GM18951 (cell line): Measurements from ENCODE around the gene PLIN4.

Experiments
- POLR2A ChIP-seq: IDR thresholded peaks from 4 replicates; pipeline ENCODE4 v1.6.1; 2011; ENCODE audit warnings: mild to moderate bottlenecking; ENCODE audit not compliant: insufficient read length, insufficient read depth; ENCODE audit errors: extremely low read depth
- in situ Hi-C: fragments of 300-500 bp; cut with MboI; formaldehyde crosslinking; loops from one replicate; pipeline ENCODE4 v1.12.0; 2022; ENCODE audit warnings: low sequenced_read_pairs, mixed read lengths, inconsistent platforms; ENCODE audit not compliant: unreplicated experiment

PLIN4 gene

DNA sequence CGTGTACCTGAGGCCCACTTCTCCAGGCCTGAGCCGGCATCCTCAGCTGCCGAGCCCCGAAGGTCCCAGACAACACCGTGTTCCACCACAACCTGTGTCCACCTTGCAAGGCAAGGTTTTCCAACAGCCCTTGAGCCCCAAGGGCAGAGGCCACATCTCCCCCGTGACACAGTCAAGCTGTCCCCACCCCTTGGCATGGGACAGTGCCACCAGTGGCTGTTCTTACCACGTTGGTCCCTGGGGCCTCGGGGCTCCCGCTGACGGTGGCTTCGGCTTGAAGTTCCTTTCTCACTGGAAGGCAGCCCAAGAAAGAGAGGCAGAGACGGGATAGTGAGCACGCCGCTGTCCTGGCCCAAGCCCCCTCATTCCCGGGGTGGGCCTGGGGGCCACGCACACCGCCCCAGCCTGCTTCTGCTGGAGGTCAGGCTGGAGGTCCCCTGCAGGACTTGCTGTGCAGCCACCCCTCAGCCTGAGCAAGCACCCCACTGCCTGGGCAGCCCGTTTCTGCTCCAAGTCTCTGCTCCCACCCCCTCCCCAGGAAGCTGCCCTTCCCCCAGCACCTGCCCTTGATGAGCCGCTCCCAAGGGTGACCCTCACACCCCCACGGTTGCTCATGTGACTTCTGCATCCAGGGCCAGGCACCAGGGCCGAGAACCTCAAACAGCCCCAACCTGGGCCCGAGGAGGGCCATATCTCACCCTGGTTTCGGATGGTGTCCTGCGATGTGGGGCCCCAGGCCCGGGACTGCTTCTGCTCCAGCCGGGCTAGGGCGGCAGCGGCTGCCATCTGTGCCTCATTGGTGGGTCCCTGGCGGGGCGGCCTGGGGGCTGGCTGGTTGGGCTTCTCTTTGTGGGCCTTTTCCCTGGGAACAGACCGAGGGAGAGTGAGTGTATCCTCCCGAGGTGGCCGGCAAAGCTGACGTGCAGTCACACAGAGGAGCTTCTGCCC lies 64.8 kb downstream of the PLIN4 start:
- in situ Hi-C loops, result no loop called here
- TF ChIP-seq POLR2A, result no peak

DNA sequence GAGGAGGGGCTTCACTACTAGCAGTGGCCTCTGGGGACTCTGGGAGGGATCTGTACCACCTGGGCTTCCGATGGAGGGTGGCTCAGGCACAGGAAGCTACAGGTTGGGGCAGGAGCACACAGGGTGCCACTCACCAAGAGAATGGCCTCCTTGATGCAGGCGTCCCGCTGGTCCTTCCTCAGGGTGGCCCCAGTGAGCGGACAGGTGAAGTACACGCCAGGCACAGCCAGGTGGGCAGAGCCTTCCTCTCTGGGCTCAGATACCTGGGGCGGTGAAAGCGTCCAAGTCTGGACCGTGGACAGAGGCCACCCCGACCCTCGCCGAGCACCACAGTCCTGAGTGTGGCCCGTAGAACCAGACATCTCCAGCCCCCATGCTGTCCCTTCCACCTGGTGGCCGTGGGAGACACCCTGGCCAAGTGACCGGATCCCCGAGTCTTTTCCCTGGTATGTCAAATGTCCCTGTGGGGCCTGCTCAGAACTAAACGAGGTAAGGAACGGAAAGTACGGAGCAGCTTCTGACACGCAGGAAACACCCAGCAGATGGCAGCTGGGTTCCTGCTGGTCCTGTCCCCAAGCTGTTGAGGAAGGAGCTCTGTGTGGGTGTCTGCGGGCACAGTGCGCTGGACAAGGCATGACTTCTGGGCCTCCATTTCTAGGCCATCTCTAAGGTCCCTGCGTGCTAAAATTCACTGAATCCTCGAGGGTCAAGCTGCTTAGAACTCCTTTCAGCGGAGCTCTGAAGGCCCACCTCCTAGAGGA lies 65.9 kb downstream of the PLIN4 start:
- TF ChIP-seq POLR2A, result no peak
- in situ Hi-C loops, result no loop called here
